NCI-H1694 (cell line): ENCODE measurements around the gene HTR3C.
"Not testable (repeated sequence)": the region's sequence is repeated elsewhere in the genome, so short reads cannot be mapped to it uniquely, and the experiment has no call there.

ENCODE experiments used
- DNase-seq: peaks from one replicate; lab custom pipeline; 2025; lab: John Stamatoyannopoulos, UW

The HTR3C gene

GRCh38 chr3:184052767-184053166 is at the start of gene HTR3C:
Gene HTR3C (plus strand): TSS chr3:184053047. CDS start chr3:184053081, 34 bp downstream.
- DNase-seq, result no peak

- DNase-seq, result no peak
Observed at GRCh38 chr3:184003187-184003967, 49.5 kb upstream of the HTR3C start.

GRCh38 chr3:184004476-184004875 is 48.4 kb upstream of the HTR3C start:
- no peak for DNase-seq

- DNase-seq, result peak; percentile 41
Observed at GRCh38 chr3:184005941-184006507, 46.8 kb upstream of the HTR3C start.

- not testable (repeated sequence) for DNase-seq
Observed at GRCh38 chr3:184007143-184007813, 45.6 kb upstream of the HTR3C start.

GRCh38 chr3:184008161-184008560 is 44.7 kb upstream of the HTR3C start:
- DNase-seq, result no peak

- DNase-seq, result no peak
Observed at GRCh38 chr3:184011230-184011876, 41.5 kb upstream of the HTR3C start.

- DNase-seq, result no peak
Observed at GRCh38 chr3:184011937-184012889, 40.6 kb upstream of the HTR3C start.

- DNase-seq, result peak; percentile 71
Observed at GRCh38 chr3:184015381-184016019, 37.3 kb upstream of the HTR3C start.

GRCh38 chr3:184016169-184016570 is 36.7 kb upstream of the HTR3C start:
- DNase-seq, result no peak

- DNase-seq, result peak; percentile 32
Observed at GRCh38 chr3:184016811-184017671, 35.8 kb upstream of the HTR3C start.

- DNase-seq, result peak; percentile 91
Observed at GRCh38 chr3:184017672-184018423, 35.0 kb upstream of the HTR3C start, which contains the start of gene ABCC5. Gene ABCC5 (minus strand): TSS chr3:184017884. CDS start chr3:184014392, 3,492 bp downstream.

GRCh38 chr3:184018424-184018973 is 34.3 kb upstream of the HTR3C start:
- DNase-seq, result no peak

GRCh38 chr3:184022323-184022722 is 30.5 kb upstream of the HTR3C start:
- DNase-seq, result no peak

GRCh38 chr3:184025256-184025655 is 27.6 kb upstream of the HTR3C start:
- DNase-seq, result not testable (repeated sequence)

GRCh38 chr3:184028275-184028890 is 24.5 kb upstream of the HTR3C start:
- not testable (repeated sequence) for DNase-seq

GRCh38 chr3:184029443-184029842 is 23.4 kb upstream of the HTR3C start:
- DNase-seq, result no peak

- DNase-seq, result no peak
Observed at GRCh38 chr3:184030536-184030935, 22.3 kb upstream of the HTR3C start.
